Measurements from ENCODE around the gene CDK19. TPM values are rescaled to one million over a fixed set of nuclear protein-coding genes. Genes with fewer than 3 reads are reported as not detected.
"Not testable (repeated sequence)": the region's sequence is repeated elsewhere in the genome, so short reads cannot be mapped to it uniquely, and the experiment has no call there.

The CDK19 gene
- total RNA-seq, 1 donor from 2014 or later, result 21.8 TPM

- TF ChIP-seq EZH2 (IDR thresholded peaks at IDR 0.05; ENCODE audit: insufficient read depth, low read length), result no peak
- H3K36me3 Mint-ChIP-seq (ENCODE audit: low read depth, unreplicated experiment), result peaks cover 4% of the 10 kb centered on the region
- H4K20me1 ChIP-seq (ENCODE audit: insufficient read depth, low read length), result no peaks in the 10 kb centered on the region
- H3K27ac ChIP-seq (ENCODE audit: low read depth, low read length), result no peak overlapping the region
- no peaks in the 10 kb centered on the region for H3K27me3 ChIP-seq (ENCODE audit: insufficient read depth, low read length)
- no peak overlapping the region for H3K27ac Mint-ChIP-seq (ENCODE audit: unreplicated experiment)
- H2AFZ ChIP-seq (ENCODE audit: low read depth, low read length), result no peak overlapping the region
- H3K27me3 Mint-ChIP-seq (ENCODE audit: low read depth, unreplicated experiment), result no peaks in the 10 kb centered on the region
- H3K4me3 ChIP-seq (ENCODE audit: insufficient read depth, low read depth, low read length), result no peak overlapping the region
- H3K36me3 ChIP-seq (ENCODE audit: insufficient read depth, low read length), result no peaks in the 10 kb centered on the region
- no peak overlapping the region for H3K9ac ChIP-seq (ENCODE audit: low read length)
- no peaks in the 10 kb centered on the region for H3K79me2 ChIP-seq (ENCODE audit: insufficient read depth, low read length)
- no peak for FAIRE-seq
- no peak for DNase-seq (ENCODE audit: low read depth)
- H3K4me2 ChIP-seq (ENCODE audit: low read length), result no peak overlapping the region
- no peaks in the 10 kb centered on the region for H3K4me1 ChIP-seq (ENCODE audit: insufficient read depth, low read length)
- no peaks in the 10 kb centered on the region for H3K4me1 Mint-ChIP-seq (ENCODE audit: low read depth, unreplicated experiment)
- no peaks in the 10 kb centered on the region for H3K9me3 ChIP-seq (ENCODE audit: insufficient read depth, low read depth, low read length)
- H3K9me3 Mint-ChIP-seq (ENCODE audit: unreplicated experiment), result peaks cover 1% of the 10 kb centered on the region
- H3K4me3 Mint-ChIP-seq (ENCODE audit: unreplicated experiment), result no peak overlapping the region
Measured at GRCh38 chr6:110609101-110609500, 206.2 kb downstream of the CDK19 start.

GRCh38 chr6:110608151-110608550, 207.1 kb downstream of the CDK19 start:
- no peak overlapping the region for H3K9ac ChIP-seq (ENCODE audit: low read length)
- TF ChIP-seq EZH2 (IDR thresholded peaks at IDR 0.05; ENCODE audit: insufficient read depth, low read length) (no peak), CTCF (IDR thresholded peaks at IDR 0.05; ENCODE audit: insufficient read depth, low read depth, low read length) (no peak)
- H3K27me3 Mint-ChIP-seq (ENCODE audit: low read depth, unreplicated experiment), result no peaks in the 10 kb centered on the region
- H3K36me3 Mint-ChIP-seq (ENCODE audit: low read depth, unreplicated experiment), result peaks cover 4% of the 10 kb centered on the region
- no peak overlapping the region for H3K4me2 ChIP-seq (ENCODE audit: low read length)
- no peak overlapping the region for H2AFZ ChIP-seq (ENCODE audit: low read depth, low read length)
- no peak for DNase-seq (ENCODE audit: low read depth)
- H3K36me3 ChIP-seq (ENCODE audit: insufficient read depth, low read length), result no peaks in the 10 kb centered on the region
- no peaks in the 10 kb centered on the region for H3K9me3 ChIP-seq (ENCODE audit: insufficient read depth, low read depth, low read length)
- FAIRE-seq, result no peak
- H3K9me3 Mint-ChIP-seq (ENCODE audit: unreplicated experiment), result peaks cover 1% of the 10 kb centered on the region
- no peak overlapping the region for H3K4me3 ChIP-seq (ENCODE audit: insufficient read depth, low read depth, low read length)
- H3K27ac ChIP-seq (ENCODE audit: low read depth, low read length), result no peak overlapping the region
- H3K4me3 Mint-ChIP-seq (ENCODE audit: unreplicated experiment), result no peak overlapping the region
- no peaks in the 10 kb centered on the region for H4K20me1 ChIP-seq (ENCODE audit: insufficient read depth, low read length)
- no peaks in the 10 kb centered on the region for H3K4me1 Mint-ChIP-seq (ENCODE audit: low read depth, unreplicated experiment)
- H3K27me3 ChIP-seq (ENCODE audit: insufficient read depth, low read length), result no peaks in the 10 kb centered on the region
- H3K27ac Mint-ChIP-seq (ENCODE audit: unreplicated experiment), result no peak overlapping the region
- no peaks in the 10 kb centered on the region for H3K4me1 ChIP-seq (ENCODE audit: insufficient read depth, low read length)
- no peaks in the 10 kb centered on the region for H3K79me2 ChIP-seq (ENCODE audit: insufficient read depth, low read length)

- H3K27me3 ChIP-seq (ENCODE audit: insufficient read depth, low read length), result no peaks in the 10 kb centered on the region
- H3K4me3 ChIP-seq (ENCODE audit: insufficient read depth, low read depth, low read length), result no peak overlapping the region
- Mint-ChIP-seq H3K36me3 (ENCODE audit: low read depth, unreplicated experiment) (peaks cover 4% of the 10 kb centered on the region), H3K4me1 (ENCODE audit: low read depth, unreplicated experiment) (no peaks in the 10 kb centered on the region), H3K4me3 (ENCODE audit: unreplicated experiment) (no peak overlapping the region), H3K27me3 (ENCODE audit: low read depth, unreplicated experiment) (no peaks in the 10 kb centered on the region), H3K27ac (ENCODE audit: unreplicated experiment) (no peak overlapping the region), H3K9me3 (ENCODE audit: unreplicated experiment) (peaks cover 1% of the 10 kb centered on the region)
- no peak overlapping the region for H3K4me2 ChIP-seq (ENCODE audit: low read length)
- H4K20me1 ChIP-seq (ENCODE audit: insufficient read depth, low read length), result no peaks in the 10 kb centered on the region
- no peaks in the 10 kb centered on the region for H3K4me1 ChIP-seq (ENCODE audit: insufficient read depth, low read length)
- DNase-seq (ENCODE audit: low read depth) (no peak), FAIRE-seq (no peak)
- H3K27ac ChIP-seq (ENCODE audit: low read depth, low read length), result no peak overlapping the region
- TF ChIP-seq CTCF (IDR thresholded peaks at IDR 0.05; ENCODE audit: insufficient read depth, low read depth, low read length), result no peak
- no peak for TF ChIP-seq EZH2 (IDR thresholded peaks at IDR 0.05; ENCODE audit: insufficient read depth, low read length)
- no peaks in the 10 kb centered on the region for H3K79me2 ChIP-seq (ENCODE audit: insufficient read depth, low read length)
- no peaks in the 10 kb centered on the region for H3K9me3 ChIP-seq (ENCODE audit: insufficient read depth, low read depth, low read length)
- no peak overlapping the region for H3K9ac ChIP-seq (ENCODE audit: low read length)
- no peaks in the 10 kb centered on the region for H3K36me3 ChIP-seq (ENCODE audit: insufficient read depth, low read length)
- H2AFZ ChIP-seq (ENCODE audit: low read depth, low read length), result no peak overlapping the region
Measured at GRCh38 chr6:110606151-110606550, 209.1 kb downstream of the CDK19 start.

- not testable (repeated sequence) for H3K27ac ChIP-seq (ENCODE audit: low read depth, low read length); H3K4me1 Mint-ChIP-seq (ENCODE audit: low read depth, unreplicated experiment); H3K27me3 ChIP-seq (ENCODE audit: insufficient read depth, low read length)
Measured at GRCh38 chr6:110600640-110601039, 214.6 kb downstream of the CDK19 start.

More at GRCh38 chr6:110600640-110601039, 214.6 kb downstream of the CDK19 start:
- not testable (repeated sequence) for H3K27me3 Mint-ChIP-seq (ENCODE audit: low read depth, unreplicated experiment); FAIRE-seq; H3K9me3 Mint-ChIP-seq (ENCODE audit: unreplicated experiment); H3K36me3 Mint-ChIP-seq (ENCODE audit: low read depth, unreplicated experiment); H3K4me3 Mint-ChIP-seq (ENCODE audit: unreplicated experiment); H3K79me2 ChIP-seq (ENCODE audit: insufficient read depth, low read length); H4K20me1 ChIP-seq (ENCODE audit: insufficient read depth, low read length); H2AFZ ChIP-seq (ENCODE audit: low read depth, low read length); H3K4me2 ChIP-seq (ENCODE audit: low read length); DNase-seq (ENCODE audit: low read depth); H3K9me3 ChIP-seq (ENCODE audit: insufficient read depth, low read depth, low read length); H3K9ac ChIP-seq (ENCODE audit: low read length); H3K27ac Mint-ChIP-seq (ENCODE audit: unreplicated experiment); H3K4me1 ChIP-seq (ENCODE audit: insufficient read depth, low read length); H3K36me3 ChIP-seq (ENCODE audit: insufficient read depth, low read length); H3K4me3 ChIP-seq (ENCODE audit: insufficient read depth, low read depth, low read length)

Data from astrocyte (in vitro differentiated cells and primary cell).